OCI-LY1 (cell line): ENCODE measurements around the gene ALDOB.

Experiments used
- H2AFZ ChIP-seq: fragments of 200-600 bp; sonication (generic), shearing (Covaris generic); 2 replicates; pipeline ENCODE4 v1.6.0; 2014; ENCODE audit warnings: antibody characterized with exemption, mild to moderate bottlenecking, low read length
- H3F3A ChIP-seq: fragments of 200-600 bp; sonication (generic), shearing (Covaris generic); 2 replicates; pipeline ENCODE4 v1.6.0; 2014; ENCODE audit warnings: mild to moderate bottlenecking, antibody characterized with exemption, low read length, moderate library complexity; ENCODE audit not compliant: insufficient read depth
- H3K27ac ChIP-seq: fragments of 200-600 bp; sonication (generic); 2 replicates; pipeline ENCODE4 v1.5.1; 2014; ENCODE audit warnings: low read length, mixed run types, mild to moderate bottlenecking, low read depth; ENCODE audit not compliant: poor library complexity, severe bottlenecking
- H3K27me3 ChIP-seq: fragments of 200-600 bp; sonication (generic); 2 replicates; pipeline ENCODE4 v1.6.0; 2014; ENCODE audit warnings: antibody characterized with exemption, mild to moderate bottlenecking, low read length, moderate library complexity; ENCODE audit not compliant: insufficient read depth
- H3K36me3 ChIP-seq: fragments of 200-600 bp; sonication (generic); 2 replicates; pipeline ENCODE4 v1.6.1; 2014; ENCODE audit warnings: mild to moderate bottlenecking, antibody characterized with exemption, low read length, moderate library complexity, mixed read lengths; ENCODE audit not compliant: insufficient read depth
- H3K4me1 ChIP-seq: fragments of 200-600 bp; sonication (generic); 2 replicates; pipeline ENCODE4 v1.5.1; 2014; ENCODE audit warnings: mild to moderate bottlenecking, low read length, moderate library complexity; ENCODE audit not compliant: insufficient read depth, severe bottlenecking
- H3K4me2 ChIP-seq: fragments of 200-600 bp; sonication (generic), shearing (Covaris generic); 2 replicates; pipeline ENCODE4 v1.6.1; 2014; ENCODE audit warnings: low read length
- H3K4me3 ChIP-seq: fragments of 200-600 bp; sonication (generic); 2 replicates; pipeline ENCODE4 v1.5.1; 2014; ENCODE audit warnings: low read length, low read depth, mild to moderate bottlenecking, mixed read lengths; ENCODE audit not compliant: poor library complexity, severe bottlenecking
- H3K79me2 ChIP-seq: fragments of 200-600 bp; shearing (Covaris generic); 2 replicates; pipeline ENCODE4 v1.6.1; 2016; ENCODE audit warnings: mixed run types, low read length, mixed read lengths; ENCODE audit not compliant: insufficient read depth
- H3K9ac ChIP-seq: fragments of 200-600 bp; sonication (generic), shearing (Covaris generic); 2 replicates; pipeline ENCODE4 v1.6.1; 2014; ENCODE audit warnings: mild to moderate bottlenecking, low read length, mixed read lengths
- H3K9me2 ChIP-seq: fragments of 200-600 bp; sonication (generic), shearing (Covaris generic); 2 replicates; pipeline ENCODE4 v1.6.1; 2014; ENCODE audit warnings: low read depth, mild to moderate bottlenecking, low read length, mixed read lengths
- H3K9me3 ChIP-seq: fragments of 200-600 bp; shearing (Covaris generic); 2 replicates; pipeline ENCODE4 v1.6.1; 2014; ENCODE audit warnings: low read length, mixed read lengths
- H4K20me1 ChIP-seq: fragments of 200-600 bp; sonication (generic), shearing (Covaris generic); 2 replicates; pipeline ENCODE4 v1.6.0; 2016; ENCODE audit warnings: mild to moderate bottlenecking, low read length; ENCODE audit not compliant: insufficient read depth
- CTCF ChIP-seq: fragments of 200-600 bp; sonication (generic), shearing (Covaris generic); IDR thresholded peaks from 2 replicates; pipeline ENCODE4 v1.5.1; 2017; ENCODE audit warnings: mild to moderate bottlenecking, antibody characterized with exemption, low read length, moderate library complexity, mixed read lengths
- EZH2 ChIP-seq: fragments of 200-600 bp; sonication (generic), shearing (Covaris generic); IDR thresholded peaks from 2 replicates; pipeline ENCODE4 v1.8.0; 2017; ENCODE audit warnings: borderline replicate concordance, mixed run types, mild to moderate bottlenecking, antibody characterized with exemption, low read length, moderate library complexity, mixed read lengths

Gene ALDOB

DNA sequence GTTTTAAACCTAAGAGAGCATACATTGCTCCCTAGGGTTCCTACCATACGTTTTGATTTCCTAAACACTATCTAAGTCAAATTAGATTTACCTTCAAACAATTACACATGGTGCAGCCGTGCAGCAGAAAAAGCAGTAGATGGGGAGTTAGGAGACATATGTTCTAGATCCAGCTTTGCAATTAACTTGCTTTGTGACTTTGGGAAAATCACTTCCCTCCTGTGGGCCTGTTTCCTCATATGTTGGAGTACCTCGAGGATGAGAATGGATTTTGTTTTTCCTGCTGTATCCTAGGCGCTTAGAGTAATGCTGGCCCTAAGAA is 37.9 kb downstream of the ALDOB start:
- TF ChIP-seq EZH2 (no peak), CTCF (no peak)
- peak overlapping the region; percentile 86 for H3K4me2 ChIP-seq
- H3K4me1 ChIP-seq = peaks cover 20% of the 10 kb centered on the region
- peaks cover 72% of the 10 kb centered on the region for H3K36me3 ChIP-seq
- H3K27me3 ChIP-seq = no peaks in the 10 kb centered on the region
- peaks cover 66% of the 10 kb centered on the region for H3K79me2 ChIP-seq
- no peaks in the 10 kb centered on the region for H3K9me2 ChIP-seq
- peaks cover 13% of the 10 kb centered on the region for H3K9me3 ChIP-seq
- peak overlapping the region; percentile 86 for H3K4me3 ChIP-seq
- peak overlapping the region; percentile 86 for H3K9ac ChIP-seq
- H2AFZ ChIP-seq = no peak overlapping the region
- H3K27ac ChIP-seq = peak overlapping the region; percentile 30
- H4K20me1 ChIP-seq = no peaks in the 10 kb centered on the region
- H3F3A ChIP-seq = no peaks in the 10 kb centered on the region

- H3K4me3 ChIP-seq = no peak overlapping the region
- no peaks in the 10 kb centered on the region for H3K27me3 ChIP-seq
- H3K27ac ChIP-seq = no peak overlapping the region
- TF ChIP-seq CTCF = no peak
- TF ChIP-seq EZH2 = no peak
- H3K4me1 ChIP-seq = peaks cover 11% of the 10 kb centered on the region
- H3K9ac ChIP-seq = no peak overlapping the region
- H3K9me3 ChIP-seq = peaks cover 16% of the 10 kb centered on the region
- peaks cover 74% of the 10 kb centered on the region for H3K36me3 ChIP-seq
- no peak overlapping the region for H3K4me2 ChIP-seq
- H4K20me1 ChIP-seq = no peaks in the 10 kb centered on the region
- H3F3A ChIP-seq = no peaks in the 10 kb centered on the region
- peaks cover 83% of the 10 kb centered on the region for H3K79me2 ChIP-seq
- no peaks in the 10 kb centered on the region for H3K9me2 ChIP-seq
- H2AFZ ChIP-seq = no peak overlapping the region
Measured at GRCh38 chr9:101394687-101395086, 40.9 kb downstream of the ALDOB start.

DNA sequence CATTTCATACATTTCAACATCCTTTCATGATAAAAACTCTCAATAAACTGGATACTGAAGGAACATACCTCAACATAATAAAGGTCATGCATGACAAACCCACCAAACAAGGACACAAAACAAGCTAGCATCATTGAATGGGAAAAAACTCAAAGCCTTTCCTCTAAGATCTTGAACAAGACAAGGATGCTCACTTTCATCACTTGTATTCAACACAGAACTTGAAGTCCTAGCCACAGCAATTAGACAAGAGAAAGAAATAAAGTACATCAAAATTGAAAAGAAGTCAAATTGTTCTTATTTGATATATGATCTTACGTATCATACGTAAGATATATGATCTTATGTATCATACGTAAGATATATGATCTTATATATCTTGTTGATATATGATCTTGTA is 42.4 kb downstream of the ALDOB start:
- H3K27me3 ChIP-seq = no peaks in the 10 kb centered on the region
- no peaks in the 10 kb centered on the region for H3F3A ChIP-seq
- no peak overlapping the region for H3K9ac ChIP-seq
- TF ChIP-seq EZH2 (no peak), CTCF (no peak)
- peaks cover 6% of the 10 kb centered on the region for H3K4me1 ChIP-seq
- H3K4me3 ChIP-seq = no peak overlapping the region
- H3K4me2 ChIP-seq = no peak overlapping the region
- H4K20me1 ChIP-seq = no peaks in the 10 kb centered on the region
- H2AFZ ChIP-seq = no peak overlapping the region
- H3K79me2 ChIP-seq = peaks cover 75% of the 10 kb centered on the region
- no peak overlapping the region for H3K27ac ChIP-seq
- no peaks in the 10 kb centered on the region for H3K9me2 ChIP-seq
- peaks cover 90% of the 10 kb centered on the region for H3K36me3 ChIP-seq
- H3K9me3 ChIP-seq = peaks cover 16% of the 10 kb centered on the region
